Measurements from ENCODE around the gene HECTD4. TPM values are rescaled to one million over a fixed set of nuclear protein-coding genes. Genes with fewer than 3 reads are reported as not detected.

HECTD4 gene
- total and polyA plus RNA-seq, 2 donors (not counting 1 experiment from before 2014, with no cell fraction given), result 46.4 to 92.2 TPM

GRCh38 chr12:112418608-112419296, 36.5 kb upstream of the HECTD4 start, which contains the start of gene PTPN11:
Gene PTPN11, plus strand, starts transcription at chr12:112418947. Its CDS starts 165 bp downstream, at chr12:112419112.
- Mint-ChIP-seq H3K27me3 (no peaks in the 10 kb centered on the region), H3K4me3 (peak within 1 kb of the TSS; percentile 97), H3K9me3 (ENCODE audit: insufficient read depth) (no peaks in the 10 kb centered on the region), H3K4me1 (peaks cover 32% of the 10 kb centered on the region), H3K27ac (peak within 1 kb of the TSS; percentile 95)
- DNase-seq (peak; percentile 95), ATAC-seq (ENCODE audit: low read depth) (peak; percentile 84)
- Histone ChIP-seq H3K27ac (ENCODE audit: low read length in 2 of 2) (peak within 1 kb of the TSS; percentile 86 to 89), H4K20me1 (ENCODE audit: control insufficient read depth, insufficient read depth, low read length, poor library complexity, severe bottlenecking) (peaks cover 19% of the 10 kb centered on the region), H3K27me3 (replicated peaks in 1 of 4; ENCODE audit: control extremely low read depth in 1 of 4, control insufficient read depth in 3 of 4, insufficient read depth in 4 of 4, low read length in 3 of 4) (no peaks in the 10 kb centered on the region), H3K9ac (ENCODE audit: low read length) (peak within 1 kb of the TSS; percentile 93), H3K36me3 (replicated peaks in 1 of 2; ENCODE audit: control extremely low read depth in 1 of 2, control insufficient read depth in 1 of 2, extremely low read depth in 1 of 2, insufficient read depth in 2 of 2, low read length in 1 of 2) (peaks cover 0 to 8% of the 10 kb centered on the region in 2 experiments), H3K4me2 (replicated peaks; ENCODE audit: low read depth, low read length, poor library complexity, severe bottlenecking) (peak within 1 kb of the TSS; percentile 93), H3K79me2 (ENCODE audit: control insufficient read depth, insufficient read depth, low read length) (peaks cover 60% of the 10 kb centered on the region), H2AFZ (ENCODE audit: insufficient read depth, low read depth, low read length, poor library complexity, severe bottlenecking) (peak within 1 kb of the TSS; percentile 94), H3K4me3 (ENCODE audit: control extremely low read depth in 1 of 5, extremely low read depth in 1 of 5, insufficient read depth in 1 of 5, low read depth in 2 of 5, low read length in 4 of 5) (peak within 1 kb of the TSS; percentile 77 to 97 (median 95)), H3K9me3 (ENCODE audit: control extremely low read depth in 1 of 3, control insufficient read depth in 2 of 3, insufficient read depth in 1 of 3, low read length in 2 of 3) (no peaks in the 10 kb centered on the region), H3K4me1 (ENCODE audit: control insufficient read depth in 2 of 2, insufficient read depth in 2 of 2, low read length in 2 of 2) (peaks cover 13 to 18% of the 10 kb centered on the region in 2 donors)
- CTCF ChIA-PET, result interaction anchor here (0.6 to 0.9 kb wide), 2 partner anchors 32 to 221 kb away, joined by 3 to 4 read pairs; no protein-coding TSS in a partner anchor
- under 1% methylated on average over 89 of the region's 89 CpGs for WGBS (ENCODE audit: insufficient coverage)
- TF ChIP-seq EZH2 (IDR thresholded peaks at IDR 0.05; ENCODE audit: borderline replicate concordance, insufficient read depth, low read depth, low read length, poor library complexity, severe bottlenecking) (no peak), CTCF (IDR thresholded peaks at IDR 0.05) (peak; percentile 71)
- POLR2A ChIA-PET, result interaction anchor here (0.8 kb wide), 1 partner anchor 8 kb away, joined by 3 read pairs; no protein-coding TSS in a partner anchor
- intact Hi-C loops (cut with micrococcal nuclease), result loop anchor here (1.0 to 10.0 kb wide), 5 partner anchors 9 to 734 kb away; partner anchors contain the start of genes ACAD10, BRAP, HECTD4 and MAPKAPK5

GRCh38 chr12:112418273-112418607, 36.0 kb upstream of the HECTD4 start:
- POLR2A ChIA-PET, result interaction anchor here (0.8 kb wide), 1 partner anchor 8 kb away, joined by 3 read pairs; no protein-coding TSS in a partner anchor
- H3K9me3 Mint-ChIP-seq (ENCODE audit: insufficient read depth), result no peaks in the 10 kb centered on the region
- H3K27ac Mint-ChIP-seq, result peak overlapping the region; percentile 95
- peaks cover 0 to 8% of the 10 kb centered on the region in 2 experiments for H3K36me3 ChIP-seq (replicated peaks in 1 of 2; ENCODE audit: control extremely low read depth in 1 of 2, control insufficient read depth in 1 of 2, extremely low read depth in 1 of 2, insufficient read depth in 2 of 2, low read length in 1 of 2)
- H3K4me1 ChIP-seq (ENCODE audit: control insufficient read depth in 2 of 2, insufficient read depth in 2 of 2, low read length in 2 of 2), result peaks cover 13 to 18% of the 10 kb centered on the region in 2 donors
- WGBS (ENCODE audit: insufficient coverage), result 2% methylated on average over 9 of the region's 18 CpGs
- peak overlapping the region; percentile 77 to 97 (median 95) for H3K4me3 ChIP-seq (ENCODE audit: control extremely low read depth in 1 of 5, extremely low read depth in 1 of 5, insufficient read depth in 1 of 5, low read depth in 2 of 5, low read length in 4 of 5)
- intact Hi-C loops (cut with micrococcal nuclease), result loop anchor here (1.0 to 10.0 kb wide), 5 partner anchors 9 to 733 kb away; partner anchors contain the start of genes ACAD10, BRAP, HECTD4 and MAPKAPK5
- H3K27ac ChIP-seq (ENCODE audit: low read length in 2 of 2), result peak overlapping the region; percentile 86 to 89
- no peaks in the 10 kb centered on the region for H3K9me3 ChIP-seq (ENCODE audit: control extremely low read depth in 1 of 3, control insufficient read depth in 2 of 3, insufficient read depth in 1 of 3, low read length in 2 of 3)
- peaks cover 54% of the 10 kb centered on the region for H3K79me2 ChIP-seq (ENCODE audit: control insufficient read depth, insufficient read depth, low read length)
- H4K20me1 ChIP-seq (ENCODE audit: control insufficient read depth, insufficient read depth, low read length, poor library complexity, severe bottlenecking), result peaks cover 17% of the 10 kb centered on the region
- H3K27me3 ChIP-seq (replicated peaks in 1 of 4; ENCODE audit: control extremely low read depth in 1 of 4, control insufficient read depth in 3 of 4, insufficient read depth in 4 of 4, low read length in 3 of 4), result no peaks in the 10 kb centered on the region
- peak overlapping the region; percentile 94 for H2AFZ ChIP-seq (ENCODE audit: insufficient read depth, low read depth, low read length, poor library complexity, severe bottlenecking)
- H3K9ac ChIP-seq (ENCODE audit: low read length), result peak overlapping the region; percentile 93
- peak overlapping the region; percentile 93 for H3K4me2 ChIP-seq (replicated peaks; ENCODE audit: low read depth, low read length, poor library complexity, severe bottlenecking)
- ATAC-seq (ENCODE audit: low read depth) (no peak), DNase-seq (no peak)
- H3K4me1 Mint-ChIP-seq, result peaks cover 32% of the 10 kb centered on the region
- TF ChIP-seq EZH2 (IDR thresholded peaks at IDR 0.05; ENCODE audit: borderline replicate concordance, insufficient read depth, low read depth, low read length, poor library complexity, severe bottlenecking) (no peak), CTCF (IDR thresholded peaks at IDR 0.05) (no peak)
- H3K4me3 Mint-ChIP-seq, result peak overlapping the region; percentile 97
- H3K27me3 Mint-ChIP-seq, result no peaks in the 10 kb centered on the region
- CTCF ChIA-PET, result interaction anchor here (0.6 to 0.9 kb wide), 2 partner anchors 31 to 220 kb away, joined by 3 to 4 read pairs; no protein-coding TSS in a partner anchor

Measured in B cell (primary cell).